Caco-2 (cell line): Measurements from ENCODE around the gene CRTAC1. TPM values are rescaled to one million over a fixed set of nuclear protein-coding genes. Genes with fewer than 3 reads are reported as not detected.

Source experiments
- BruUV-seq: library from RNA; stranded (reverse); fragments of 400-500 nt; replicated peaks from 2 replicates; lab custom pipeline; 2021; lab: Mats Ljungman, UMichigan
- CTCF ChIA-PET: fragments of 300-600 bp; sonication (Branson Sonifier 250); formaldehyde crosslinking; loops from one replicate; lab custom pipeline; 2022; ENCODE audit warnings: antibody characterized with exemption; lab: Charles Lee
- POLR2A ChIA-PET: fragments of 300-600 bp; sonication (Branson Sonifier 250); formaldehyde crosslinking; loops from one replicate; lab custom pipeline; 2022; ENCODE audit warnings: antibody characterized with exemption; lab: Charles Lee
- DNase-seq, 2 experiments: peaks; one replicate each; pipeline versions ENCODE4 v3.0.0 to v3.0.0-alpha.2; 2020 to 2022
- H3K27me3 ChIP-seq: replicated peaks from 2 replicates; pipeline ENCODE4 v1.6.0; 2011; ENCODE audit warnings: low read length; ENCODE audit not compliant: control insufficient read depth, insufficient read depth
- H3K36me3 ChIP-seq: 2 replicates; pipeline ENCODE4 v1.5.1; 2011; ENCODE audit warnings: low read length; ENCODE audit not compliant: control insufficient read depth, insufficient read depth
- H3K4me1 ChIP-seq: fragments of 250-450 bp; sonication (Bioruptor Pico); 2 replicates; pipeline ENCODE4 v1.5.1; 2020; ENCODE audit warnings: mild to moderate bottlenecking
- H3K4me3 ChIP-seq: 2 replicates; pipeline ENCODE4 v1.5.1; 2011; ENCODE audit warnings: low read depth, mild to moderate bottlenecking, control low read depth, low read length
- H3K9me3 ChIP-seq: fragments of 250-450 bp; sonication (Bioruptor Pico); 2 replicates; pipeline ENCODE4 v1.5.1; 2020; ENCODE audit warnings: mild to moderate bottlenecking, moderate library complexity
- H3K27ac Mint-ChIP-seq: one replicate; pipeline ENCODE4 v1.8.0; 2022; ENCODE audit warnings: mixed read lengths; ENCODE audit not compliant: unreplicated experiment
- H3K27me3 Mint-ChIP-seq: one replicate; pipeline ENCODE4 v1.8.0; 2022; ENCODE audit warnings: mixed read lengths; ENCODE audit not compliant: insufficient read depth, unreplicated experiment
- H3K36me3 Mint-ChIP-seq: one replicate; pipeline ENCODE4 v1.8.0; 2022; ENCODE audit warnings: mild to moderate bottlenecking, mixed read lengths; ENCODE audit not compliant: insufficient read depth, unreplicated experiment
- H3K4me1 Mint-ChIP-seq: one replicate; pipeline ENCODE4 v1.8.0; 2022; ENCODE audit warnings: low read depth, mixed read lengths; ENCODE audit not compliant: unreplicated experiment
- H3K4me3 Mint-ChIP-seq: one replicate; pipeline ENCODE4 v1.8.0; 2022; ENCODE audit warnings: mild to moderate bottlenecking, moderate library complexity, mixed read lengths; ENCODE audit not compliant: unreplicated experiment
- H3K9me3 Mint-ChIP-seq: one replicate; pipeline ENCODE4 v1.8.0; 2022; ENCODE audit warnings: mixed read lengths; ENCODE audit not compliant: unreplicated experiment
- CTCF ChIP-seq, 2 experiments: fragments of 200-600 bp in 1 of 2; IDR thresholded peaks; 1 replicate in 1 of 2; 2 replicates in 1 of 2; pipeline versions ENCODE4 v1.5.1 to v1.8.0; 2011 to 2022; ENCODE audit warnings: antibody characterized with exemption in 1 of 2, control low read depth in 1 of 2, inconsistent platforms in 1 of 2, low read depth in 1 of 2, low read length in 1 of 2, mild to moderate bottlenecking in 1 of 2, moderate library complexity in 1 of 2; ENCODE audit not compliant: insufficient read depth in 1 of 2, severe bottlenecking in 1 of 2, unreplicated experiment in 1 of 2
- intact Hi-C: fragments of 100-400 bp; cut with micrococcal nuclease; formaldehyde crosslinking; loops from one replicate; pipeline ENCODE4 v1.10.0; 2022; ENCODE audit not compliant: unreplicated experiment
- total RNA-seq: library from RNA; stranded (reverse); gene quantifications from 2 replicates; pipeline ENCODE4 v1.2.3, GENCODE V29; 2022

Gene CRTAC1
- total RNA-seq, 1 experiment from 2014 or later = not detected

DNA sequence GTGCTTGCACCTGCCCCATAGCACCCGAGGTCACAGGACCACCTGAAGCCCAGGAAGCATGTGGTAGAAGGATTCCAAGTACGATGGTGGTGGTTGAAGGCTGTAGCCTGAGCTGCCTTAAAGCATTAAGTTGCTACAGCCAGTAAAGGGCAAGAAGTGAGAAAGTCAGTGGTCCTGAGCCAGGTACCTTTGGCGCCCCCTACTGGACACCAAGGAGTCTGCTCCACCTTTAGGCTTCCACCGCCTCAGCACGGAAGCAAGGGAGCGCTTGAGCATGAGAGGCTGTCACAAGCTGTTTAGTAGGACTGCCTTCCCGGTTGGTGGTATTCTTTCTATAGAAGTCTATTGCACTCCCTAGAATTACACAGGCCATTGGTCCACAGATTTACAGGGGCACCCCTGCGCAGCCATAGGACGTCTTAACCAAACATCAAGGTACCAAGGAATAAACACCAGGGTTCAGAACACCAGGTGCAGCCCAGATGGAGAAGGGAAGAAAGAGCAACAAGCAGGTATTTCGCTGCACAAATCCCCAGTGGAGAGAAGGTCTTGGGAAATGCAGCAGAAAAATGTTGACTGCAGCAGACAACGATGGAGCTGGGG, 2.2 kb downstream of the CRTAC1 start:
- H3K9me3 Mint-ChIP-seq = no peaks in the 10 kb centered on the region
- peak; percentile 44 to 50 for TF ChIP-seq CTCF (IDR thresholded peaks at IDR 0.05; ENCODE audit: insufficient read depth in 1 of 2, low read depth in 1 of 2, low read length in 1 of 2, severe bottlenecking in 1 of 2, unreplicated experiment in 1 of 2)
- Histone ChIP-seq H3K27me3 (0 out of 2 replicates have a peak, but pooled peaks cover 2% of the 10 kb centered on the region), H3K36me3 (no peaks in the 10 kb centered on the region), H3K9me3 (no peaks in the 10 kb centered on the region), H3K4me3 (no peak overlapping the region), H3K4me1 (no peaks in the 10 kb centered on the region)
- peak in 1 of 2 experiments; percentile 32 for DNase-seq
- BruUV-seq = no TSS peak
- H3K27me3 Mint-ChIP-seq = peaks cover 33% of the 10 kb centered on the region
- no peak overlapping the region for H3K4me3 Mint-ChIP-seq
- H3K36me3 Mint-ChIP-seq = no peaks in the 10 kb centered on the region
- intact Hi-C loops = no loop called here
- no peaks in the 10 kb centered on the region for H3K4me1 Mint-ChIP-seq
- POLR2A ChIA-PET = no interaction called here
- CTCF ChIA-PET = no interaction called here
- H3K27ac Mint-ChIP-seq = no peak overlapping the region

- Histone ChIP-seq H3K4me1 (no peaks in the 10 kb centered on the region), H3K27me3 (0 out of 2 replicates have a peak, but pooled peaks cover 2% of the 10 kb centered on the region), H3K9me3 (no peaks in the 10 kb centered on the region), H3K4me3 (no peak overlapping the region), H3K36me3 (no peaks in the 10 kb centered on the region)
- no TSS peak for BruUV-seq
- no peak for TF ChIP-seq CTCF (IDR thresholded peaks at IDR 0.05; ENCODE audit: insufficient read depth in 1 of 2, low read depth in 1 of 2, low read length in 1 of 2, severe bottlenecking in 1 of 2, unreplicated experiment in 1 of 2)
- no peak for DNase-seq
- Mint-ChIP-seq H3K27me3 (peaks cover 33% of the 10 kb centered on the region), H3K27ac (no peak overlapping the region), H3K36me3 (no peaks in the 10 kb centered on the region), H3K4me1 (no peaks in the 10 kb centered on the region), H3K9me3 (no peaks in the 10 kb centered on the region), H3K4me3 (no peak overlapping the region)
- intact Hi-C loops = no loop called here
- CTCF ChIA-PET = no interaction called here
- POLR2A ChIA-PET = no interaction called here
These were observed 7.4 kb downstream of the CRTAC1 start for GRCh38 chr10:98023024-98023423.

GRCh38 chr10:98020784-98021183, 9.6 kb downstream of the CRTAC1 start:
- H3K27ac Mint-ChIP-seq = no peak overlapping the region
- H3K4me3 ChIP-seq = no peak overlapping the region
- POLR2A ChIA-PET = no interaction called here
- no peaks in the 10 kb centered on the region for H3K36me3 ChIP-seq
- H3K9me3 Mint-ChIP-seq = no peaks in the 10 kb centered on the region
- DNase-seq = no peak
- 0 out of 2 replicates have a peak, but pooled peaks cover 2% of the 10 kb centered on the region for H3K27me3 ChIP-seq
- H3K4me1 Mint-ChIP-seq = no peaks in the 10 kb centered on the region
- no peaks in the 10 kb centered on the region for H3K36me3 Mint-ChIP-seq
- no peaks in the 10 kb centered on the region for H3K9me3 ChIP-seq
- no TSS peak for BruUV-seq
- no peaks in the 10 kb centered on the region for H3K4me1 ChIP-seq
- H3K27me3 Mint-ChIP-seq = peaks cover 43% of the 10 kb centered on the region
- intact Hi-C loops = no loop called here
- CTCF ChIA-PET = no interaction called here
- no peak for TF ChIP-seq CTCF (IDR thresholded peaks at IDR 0.05; ENCODE audit: insufficient read depth in 1 of 2, low read depth in 1 of 2, low read length in 1 of 2, severe bottlenecking in 1 of 2, unreplicated experiment in 1 of 2)
- no peak overlapping the region for H3K4me3 Mint-ChIP-seq
